Anterior cingulate cortex (tissue), 58 donors: ENCODE results near the gene ZPLD1.

ENCODE experiments used
- DNase-seq, 58 donors: peaks; one replicate each; lab custom pipeline; 2025; lab: John Stamatoyannopoulos, UW

ZPLD1 gene

DNA sequence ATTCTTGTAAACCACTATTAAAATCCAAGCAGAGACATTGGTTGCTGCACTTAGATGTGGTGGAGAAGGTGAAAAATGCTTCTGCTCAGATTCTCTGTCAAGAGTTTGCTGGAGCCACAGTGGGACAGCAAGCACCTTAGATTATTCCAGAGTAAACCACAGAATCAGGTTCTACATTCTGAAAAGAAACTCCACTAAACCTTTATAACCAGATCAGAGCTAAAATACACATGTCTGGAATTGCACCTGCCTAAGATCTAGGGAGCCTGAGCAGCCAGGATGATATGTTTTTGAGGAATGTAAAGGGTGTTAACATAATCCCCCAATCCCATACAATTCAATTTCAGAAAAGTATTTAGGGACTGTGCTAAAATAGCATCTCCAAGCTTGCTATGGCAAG, at the start of gene ZPLD1:
ZPLD1 (plus strand) TSS at position 301 of the 400 bp plus-strand sequence. CDS start 3,473 bp downstream, outside the sequence.
- no peak for DNase-seq

DNA sequence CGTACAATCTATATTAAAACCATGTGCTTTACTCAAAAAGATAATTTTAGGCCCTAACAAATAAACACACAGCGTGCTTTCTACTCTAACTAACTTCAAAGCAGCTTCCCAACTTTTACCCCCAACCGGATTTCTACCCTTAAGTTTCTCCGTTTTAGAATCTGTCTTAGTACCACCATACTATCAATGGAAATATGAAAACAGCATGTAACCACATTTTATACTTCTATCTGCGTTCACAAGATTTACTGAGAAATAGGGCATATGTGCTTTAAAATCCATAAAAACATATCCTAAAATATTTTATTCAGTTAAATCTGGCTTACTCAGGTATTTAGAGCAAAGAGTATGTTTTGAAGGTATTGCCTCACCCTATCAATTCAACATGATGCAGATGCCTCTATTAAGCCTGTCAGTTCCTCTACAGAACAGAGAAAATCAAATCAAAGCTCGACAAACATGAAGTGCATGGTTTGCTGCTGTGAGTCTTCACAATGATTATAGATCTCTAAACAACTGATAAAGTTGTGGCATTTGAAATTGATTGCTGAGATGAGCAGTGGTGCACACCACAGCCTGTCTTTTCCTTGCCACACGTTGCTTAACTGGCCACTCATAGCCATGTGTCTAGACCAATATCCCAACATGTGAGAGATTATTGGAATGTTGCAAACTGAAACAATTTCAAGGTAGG, 44.5 kb upstream of the ZPLD1 start:
- DNase-seq = no peak

DNA sequence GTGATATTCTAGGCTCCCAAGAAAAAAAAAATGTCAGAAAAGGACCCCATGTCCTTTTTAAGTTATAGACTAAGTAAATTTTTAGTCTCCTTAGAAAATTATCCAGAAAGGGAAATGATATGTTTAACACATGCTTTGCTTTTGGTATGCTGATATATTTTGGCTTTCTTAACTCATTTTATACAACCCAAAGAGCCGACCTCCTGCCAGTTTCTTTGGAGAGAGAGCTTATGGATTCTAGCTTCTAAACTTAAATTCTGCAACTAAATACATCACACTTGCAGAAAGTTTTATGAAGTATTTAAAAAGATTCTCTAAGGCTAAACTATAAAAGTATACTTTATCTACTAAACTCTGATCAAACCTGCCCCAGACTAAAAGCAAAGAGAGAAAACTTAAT, 43.9 kb upstream of the ZPLD1 start:
- DNase-seq = no peak

GRCh38 chr3:102391491-102391890, 43.3 kb upstream of the ZPLD1 start:
- no peak for DNase-seq

GRCh38 chr3:102394517-102394916, 40.3 kb upstream of the ZPLD1 start:
- no peak for DNase-seq

- DNase-seq = no peak
Observed at GRCh38 chr3:102398176-102398575, 36.6 kb upstream of the ZPLD1 start.

GRCh38 chr3:102398666-102399065, 36.1 kb upstream of the ZPLD1 start:
- DNase-seq = no peak

DNA sequence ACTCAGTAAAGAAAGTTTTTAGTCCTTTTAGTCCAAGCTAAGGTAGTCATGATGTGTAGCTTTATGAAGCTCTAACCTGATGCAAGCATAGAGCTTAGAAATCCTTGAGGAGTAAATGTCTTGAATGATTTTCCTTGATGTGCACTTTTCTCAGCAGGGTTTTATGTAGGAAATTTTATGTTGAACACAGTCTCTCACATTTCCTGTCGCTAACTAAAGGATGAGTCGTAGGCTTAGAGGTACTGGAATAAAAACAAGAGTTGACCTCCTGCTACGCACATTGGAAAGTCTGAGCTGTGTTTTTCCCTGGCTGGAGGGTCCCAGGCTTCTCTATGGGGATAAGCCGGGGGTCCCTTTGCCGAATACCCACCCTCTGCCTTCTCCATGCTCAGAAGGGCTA, 34.7 kb upstream of the ZPLD1 start:
- DNase-seq = no peak

DNA sequence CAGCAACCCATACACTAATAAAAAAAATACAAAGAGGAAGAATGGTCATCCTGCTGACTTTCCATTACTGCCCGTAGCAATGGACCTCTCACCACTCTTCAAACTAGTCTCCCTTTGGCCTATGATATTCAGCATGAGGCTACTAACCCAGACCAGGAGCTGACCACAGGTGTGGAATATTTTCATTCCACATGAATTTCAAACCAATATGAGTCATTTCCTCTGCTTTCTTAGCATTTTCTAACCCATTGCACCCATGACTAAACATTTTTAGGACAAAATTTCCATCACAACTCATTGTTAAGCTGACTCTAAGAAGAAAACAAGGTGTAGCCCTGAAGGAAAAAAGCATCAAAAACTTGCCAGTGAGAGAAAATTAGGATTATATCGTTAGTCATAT, 34.0 kb upstream of the ZPLD1 start:
- DNase-seq = no peak

GRCh38 chr3:102410616-102411015, 24.2 kb upstream of the ZPLD1 start:
- DNase-seq = no peak

- DNase-seq = no peak
Observed at GRCh38 chr3:102415553-102415952, 19.3 kb upstream of the ZPLD1 start.

- DNase-seq = no peak
Observed at GRCh38 chr3:102419786-102420185, 15.0 kb upstream of the ZPLD1 start.

GRCh38 chr3:102441832-102442231, 7.0 kb downstream of the ZPLD1 start:
- DNase-seq = no peak

GRCh38 chr3:102443021-102443420, 8.2 kb downstream of the ZPLD1 start:
- DNase-seq = no peak

- DNase-seq = no peak
Observed at GRCh38 chr3:102444101-102444500, 9.3 kb downstream of the ZPLD1 start.

DNA sequence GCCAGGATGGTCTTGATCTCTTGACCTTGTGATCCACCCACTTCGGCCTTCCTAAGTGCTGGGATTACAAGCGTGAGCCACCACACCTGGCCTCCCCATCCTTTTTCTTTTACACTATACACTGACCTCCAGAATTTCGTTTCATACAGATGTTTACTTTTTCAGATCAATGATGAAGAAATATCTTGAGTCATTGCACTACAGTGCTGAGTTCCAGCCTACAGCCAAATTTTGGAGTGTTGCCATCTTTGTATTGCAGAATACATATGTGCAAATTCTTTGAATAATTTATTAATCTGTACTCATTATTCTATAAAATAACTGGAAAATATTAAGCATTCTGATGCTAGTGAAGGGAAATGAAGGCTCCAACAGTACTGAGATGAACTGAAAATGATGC, 12.5 kb downstream of the ZPLD1 start:
- DNase-seq = no peak

GRCh38 chr3:102449341-102449740, 14.5 kb downstream of the ZPLD1 start:
- DNase-seq = no peak

DNA sequence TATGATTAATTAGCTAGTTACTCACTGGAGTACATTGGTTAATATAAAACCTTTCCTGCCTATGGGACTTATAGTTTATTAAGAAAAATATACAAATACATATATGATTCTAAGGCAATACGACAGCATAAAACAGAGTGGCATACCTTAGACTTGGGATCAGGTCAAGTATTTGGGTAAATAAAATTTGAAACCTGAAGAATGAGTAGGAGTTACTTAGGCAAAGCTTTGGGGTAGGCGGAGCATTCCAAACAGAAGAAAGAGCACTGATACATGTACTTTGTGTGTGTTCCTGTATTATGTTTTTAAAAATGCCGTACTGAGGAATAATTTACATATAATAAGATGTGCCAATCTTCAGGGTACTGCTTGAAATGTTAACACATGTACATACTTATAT, 15.1 kb downstream of the ZPLD1 start:
- no peak for DNase-seq

DNA sequence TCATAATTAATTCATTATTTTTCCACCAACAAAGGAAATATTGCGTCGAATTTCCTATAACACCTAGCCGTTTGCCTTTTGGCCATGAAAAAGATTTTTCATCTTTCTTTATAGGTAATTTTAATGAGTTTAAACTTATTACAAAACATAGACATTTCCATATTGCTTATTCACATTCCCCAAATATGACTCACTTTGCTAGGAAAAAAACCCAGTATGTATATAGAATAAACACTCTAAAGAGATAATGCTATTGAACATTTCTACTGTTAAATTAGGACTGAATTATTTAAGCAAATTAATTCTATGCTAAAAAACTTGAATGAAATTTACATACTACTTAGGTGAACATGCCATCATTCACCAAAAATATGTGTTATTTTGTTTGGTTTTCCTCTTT, 16.2 kb downstream of the ZPLD1 start:
- no peak for DNase-seq

DNA sequence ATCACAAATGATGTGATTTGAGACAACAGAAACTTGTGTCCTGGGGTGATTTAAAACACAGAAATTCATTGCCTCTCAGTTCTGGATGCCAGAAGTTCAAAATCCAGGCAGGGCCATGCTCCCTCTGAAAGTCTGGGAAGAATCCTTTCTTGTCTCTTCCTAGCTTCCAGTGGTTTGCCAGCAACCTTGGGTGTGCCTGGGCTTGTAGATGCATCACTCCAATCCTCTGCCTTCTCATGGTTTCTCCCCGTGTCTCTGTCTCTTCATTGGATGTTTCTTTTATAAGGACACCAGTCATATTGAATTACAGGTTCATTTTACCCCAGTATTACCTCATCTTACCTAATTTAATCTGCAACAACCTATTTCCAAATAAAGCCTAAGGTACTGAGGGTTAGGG, 16.7 kb downstream of the ZPLD1 start:
- DNase-seq = no peak

DNA sequence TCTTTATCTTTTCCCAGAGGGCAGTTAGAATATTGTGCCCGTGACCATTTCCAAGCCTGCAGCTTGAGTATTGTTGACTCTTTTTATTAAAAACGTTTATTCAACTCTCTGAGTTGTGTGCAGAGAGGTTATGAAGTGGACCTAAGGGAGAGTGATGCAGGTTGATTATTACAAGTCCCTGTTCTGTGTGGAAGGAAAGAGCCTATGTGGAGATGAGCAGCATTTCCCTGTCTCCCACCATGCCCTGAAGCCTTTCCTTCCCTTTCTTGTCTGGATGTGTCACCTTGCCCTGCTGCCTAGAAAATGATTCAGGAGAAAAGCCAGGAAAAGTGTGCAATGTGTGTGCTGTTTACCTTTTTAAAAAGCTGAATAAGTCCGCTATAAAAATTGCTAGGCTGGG, 19.4 kb downstream of the ZPLD1 start:
- no peak for DNase-seq

GRCh38 chr3:102457644-102458043, 22.8 kb downstream of the ZPLD1 start:
- DNase-seq = no peak

DNA sequence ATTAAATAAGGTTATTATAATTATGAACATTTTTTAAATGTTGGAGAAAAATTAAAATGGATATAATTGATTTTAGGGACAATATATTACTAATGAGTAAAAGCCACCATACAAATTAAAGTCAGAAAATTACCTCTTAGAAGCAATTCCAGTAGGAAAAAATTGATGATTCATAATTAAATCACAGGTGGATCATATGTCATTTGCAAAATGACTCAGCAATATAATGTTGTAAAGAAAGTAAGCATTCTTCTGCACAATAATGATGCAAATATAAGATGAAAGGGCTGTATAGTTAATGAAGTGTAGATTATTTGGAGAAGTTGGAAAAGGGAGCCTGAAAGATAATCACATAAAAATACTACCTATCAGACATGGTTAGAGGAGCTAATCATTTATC, 25.8 kb downstream of the ZPLD1 start:
- DNase-seq = no peak
